Small intestine (tissue), 7 donors: Measurements from ENCODE around the gene MYF5. TPM values are rescaled to one million over a fixed set of nuclear protein-coding genes. Genes with fewer than 3 reads are reported as not detected.

Experiments
- DNase-seq, 2 donors: peaks; one replicate each; pipeline versions ENCODE4 v3.0.0 to v3.0.0-alpha.2; 2013
- FAIRE-seq: peaks from 2 replicates; lab custom pipeline; 2012; peaks lifted over from hg19 to GRCh38; lab: Jason Lieb, UNC
- H3K27ac ChIP-seq, 3 donors: one replicate each; pipeline ENCODE4 v1.5.1; 2013; ENCODE audit warnings: low read length in 2 of 3, mild to moderate bottlenecking in 2 of 3, control low read depth in 1 of 3, inconsistent platforms in 1 of 3, low read depth in 1 of 3, moderate library complexity in 1 of 3
- H3K27me3 ChIP-seq, 3 donors: one replicate each; pipeline ENCODE4 v1.6.1; 2013; ENCODE audit warnings: low read length in 3 of 3, inconsistent platforms in 1 of 3; ENCODE audit not compliant: control insufficient read depth in 3 of 3, insufficient read depth in 3 of 3
- H3K36me3 ChIP-seq, 3 donors: one replicate each; pipeline ENCODE4 v1.6.1; 2013; ENCODE audit warnings: low read length in 3 of 3, inconsistent platforms in 1 of 3, low read depth in 1 of 3, mild to moderate bottlenecking in 1 of 3, moderate library complexity in 1 of 3; ENCODE audit not compliant: control insufficient read depth in 3 of 3, insufficient read depth in 2 of 3
- H3K4me1 ChIP-seq, 3 donors: one replicate each; pipeline ENCODE4 v1.6.1; 2013; ENCODE audit warnings: low read length in 2 of 3, inconsistent platforms in 1 of 3, low read depth in 1 of 3, mild to moderate bottlenecking in 1 of 3, moderate library complexity in 1 of 3; ENCODE audit not compliant: control insufficient read depth in 3 of 3, insufficient read depth in 2 of 3
- H3K4me3 ChIP-seq, 3 donors: one replicate each; pipeline ENCODE4 v1.5.1; 2013; ENCODE audit warnings: low read length in 3 of 3, control low read depth in 1 of 3, inconsistent platforms in 1 of 3, low read depth in 1 of 3, mild to moderate bottlenecking in 1 of 3, moderate library complexity in 1 of 3
- H3K9me3 ChIP-seq, 2 donors: one replicate each; pipeline ENCODE4 v1.6.1; 2013; ENCODE audit warnings: low read depth in 1 of 2, low read length in 1 of 2; ENCODE audit not compliant: control insufficient read depth in 2 of 2, insufficient read depth in 1 of 2
- WGBS, 3 donors: extraction: QIAGEN DNeasy Blood & Tissue Kit; methylation state at CpG; one replicate each; pipeline ENCODE4 v1.1.7; 2013; 5-methylcytosine and 5-hydroxymethylcytosine counted together
- polyA plus RNA-seq, 4 donors: library from polyadenylated mRNA; stranded (reverse) in 3 of 4; unstranded in 1 of 4; fragments of 200-250 nt in 3 of 4; fragments of 120-200 nt in 1 of 4; gene quantifications; one replicate each; pipeline versions ENCODE4 v1.2.1 to v1.2.3, GENCODE V29; 2013
- donor health status: healthy with polysubstance abuse.
- donor health status: control.
- donor health status: control.
- donor health status: Bipolar disorder and iron deficiency.
- donor health status: healthy.

The MYF5 gene
- polyA plus RNA-seq, 4 donors: 0.10 TPM; not detected in 3

DNA sequence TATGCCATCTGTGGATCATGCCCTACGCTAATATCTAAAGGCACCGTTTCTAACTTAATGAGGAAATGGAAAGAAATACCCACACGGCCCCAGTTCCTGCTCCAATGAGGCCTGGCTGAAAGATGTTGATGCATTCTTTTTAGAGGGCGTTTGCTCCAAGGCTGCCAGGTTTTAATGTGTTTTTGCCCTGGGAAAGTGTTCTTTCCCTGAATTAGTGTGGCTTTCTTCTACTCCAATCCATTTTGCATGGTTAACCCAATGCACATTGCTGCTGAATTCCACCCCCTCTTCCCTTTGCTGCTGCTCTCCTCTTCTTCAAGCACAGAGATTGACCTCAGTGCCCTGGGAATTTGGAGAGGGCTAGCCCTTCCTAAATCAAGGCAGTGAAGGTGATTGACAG, 1.1 kb downstream of the MYF5 start:
- Histone ChIP-seq H3K27ac (no peak overlapping the region), H3K36me3 (no peaks in the 10 kb centered on the region), H3K4me3 (no peak overlapping the region), H3K27me3 (peaks cover 0 to 55% (median 18%) of the 10 kb centered on the region in 3 donors), H3K4me1 (no peaks in the 10 kb centered on the region), H3K9me3 (peaks cover 0 to 2% of the 10 kb centered on the region in 2 donors)
- WGBS, 3 donors: 66 to 76% (median 72%) methylated on average over 4 of the region's 4 CpGs
- FAIRE-seq: no peak
- DNase-seq: no peak

GRCh38 chr12:80720516-80720915, 3.8 kb downstream of the MYF5 start:
- Histone ChIP-seq H3K4me1 (no peaks in the 10 kb centered on the region), H3K27ac (no peak overlapping the region), H3K4me3 (no peak overlapping the region), H3K36me3 (no peaks in the 10 kb centered on the region), H3K27me3 (peaks cover 0 to 33% (median 13%) of the 10 kb centered on the region in 3 donors), H3K9me3 (peaks cover 0 to 2% of the 10 kb centered on the region in 2 donors)
- WGBS, 3 donors: 70 to 87% (median 82%) methylated on average over 1 of the region's 1 CpG
- no peak for DNase-seq
- no peak for FAIRE-seq

GRCh38 chr12:80721326-80721725, 4.6 kb downstream of the MYF5 start:
- peaks cover 0 to 2% of the 10 kb centered on the region in 2 donors for H3K9me3 ChIP-seq
- DNase-seq (no peak), FAIRE-seq (no peak)
- no peak overlapping the region for H3K27ac ChIP-seq
- 64 to 77% (median 65%) methylated on average over 3 of the region's 3 CpGs for WGBS, 3 donors
- no peaks in the 10 kb centered on the region for H3K36me3 ChIP-seq
- H3K4me1 ChIP-seq: no peaks in the 10 kb centered on the region
- peaks cover 0 to 25% (median 8%) of the 10 kb centered on the region in 3 donors for H3K27me3 ChIP-seq
- H3K4me3 ChIP-seq: no peak overlapping the region

DNA sequence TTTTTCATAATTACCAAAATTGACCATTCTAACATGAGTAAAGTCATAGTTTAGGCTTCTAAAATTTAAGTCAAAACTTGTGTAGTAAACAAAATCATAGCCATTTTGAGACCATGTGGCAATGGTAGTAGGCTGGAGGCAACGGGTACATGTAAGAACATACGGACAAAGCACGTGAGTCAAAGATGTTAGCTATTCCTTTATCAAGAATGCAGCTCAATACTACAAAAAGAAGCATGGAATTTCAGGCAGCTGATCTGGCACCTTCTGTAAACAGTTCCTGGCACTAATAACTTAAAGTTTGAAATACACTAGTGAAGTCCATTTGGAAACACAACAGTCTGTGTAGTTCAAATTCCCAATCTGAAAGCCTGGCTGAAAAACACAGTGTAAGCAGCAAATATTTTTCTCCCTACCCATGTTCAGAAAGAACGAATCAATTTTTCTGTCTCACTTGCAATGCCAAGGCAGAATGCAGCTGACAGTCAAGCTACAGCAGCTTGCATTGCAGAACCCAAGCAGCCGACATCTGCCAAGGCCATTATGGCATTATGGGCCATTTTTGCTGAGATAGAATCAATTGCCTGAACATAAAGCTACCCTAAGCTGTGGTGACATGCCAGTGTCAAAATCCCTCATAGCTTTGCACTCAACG, 29.3 kb downstream of the MYF5 start:
- H3K36me3 ChIP-seq: no peaks in the 10 kb centered on the region
- 65 to 72% (median 71%) methylated on average over 6 of the region's 6 CpGs for WGBS, 3 donors
- FAIRE-seq: no peak

DNA sequence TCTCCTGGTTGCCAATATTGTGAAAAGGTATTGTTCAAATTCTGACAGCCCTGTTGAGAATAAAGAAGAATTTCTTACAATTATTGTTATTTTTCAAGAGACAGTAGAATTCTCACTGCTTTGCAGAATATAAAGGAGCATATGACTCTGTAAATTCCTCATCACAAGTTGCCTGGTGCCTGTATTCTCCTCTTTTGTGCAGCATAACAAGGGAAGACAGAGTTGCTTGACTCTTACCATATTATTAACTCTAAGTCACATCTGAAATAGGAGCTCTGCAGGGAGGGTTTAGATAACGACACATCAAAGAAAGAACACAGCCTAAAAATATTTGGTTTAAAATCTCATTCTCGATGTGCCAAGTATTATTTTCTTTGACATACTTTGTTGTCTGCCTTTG, 31.1 kb downstream of the MYF5 start:
- Histone ChIP-seq H3K27me3 (no peaks in the 10 kb centered on the region), H3K4me3 (no peak overlapping the region), H3K4me1 (no peaks in the 10 kb centered on the region), H3K36me3 (no peaks in the 10 kb centered on the region), H3K9me3 (no peaks in the 10 kb centered on the region), H3K27ac (no peak overlapping the region)
- FAIRE-seq (no peak), DNase-seq (no peak)
- 70 to 84% (median 73%) methylated on average over 2 of the region's 2 CpGs for WGBS, 3 donors

More for the DNA sequence above, 29.3 kb downstream of the MYF5 start:
- Histone ChIP-seq H3K27me3 (no peaks in the 10 kb centered on the region), H3K27ac (no peak overlapping the region), H3K4me3 (no peak overlapping the region), H3K4me1 (no peaks in the 10 kb centered on the region), H3K9me3 (no peaks in the 10 kb centered on the region)
- DNase-seq: no peak

- H3K36me3 ChIP-seq: no peaks in the 10 kb centered on the region
- no peaks in the 10 kb centered on the region for H3K9me3 ChIP-seq
- no peak overlapping the region for H3K4me3 ChIP-seq
- H3K4me1 ChIP-seq: no peaks in the 10 kb centered on the region
- FAIRE-seq (no peak), DNase-seq (no peak)
- no peak overlapping the region for H3K27ac ChIP-seq
- H3K27me3 ChIP-seq: no peaks in the 10 kb centered on the region
- WGBS, 3 donors: 53 to 60% (median 55%) methylated on average over 2 of the region's 2 CpGs
Observed at GRCh38 chr12:80749456-80749855, 32.7 kb downstream of the MYF5 start.

DNA sequence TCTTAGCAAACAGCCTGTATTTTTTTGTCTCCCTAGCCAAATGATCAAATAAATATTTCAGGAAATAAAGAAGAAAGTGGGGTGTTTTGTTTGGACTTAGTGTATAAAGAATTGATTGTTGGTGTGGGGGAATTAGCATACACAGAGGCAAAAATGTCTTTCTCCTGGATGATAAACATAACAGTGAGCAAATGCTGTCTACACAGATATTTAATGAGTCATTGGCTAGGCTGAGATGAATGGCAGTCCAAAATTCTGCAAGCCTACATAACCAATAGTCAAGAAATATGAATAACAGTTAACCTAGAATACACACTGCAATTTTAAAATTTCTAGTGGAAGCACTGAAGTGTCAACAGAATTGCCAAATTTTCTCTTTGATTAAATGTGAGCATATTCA, 35.8 kb downstream of the MYF5 start:
- Histone ChIP-seq H3K27me3 (no peaks in the 10 kb centered on the region), H3K27ac (no peak overlapping the region), H3K36me3 (no peaks in the 10 kb centered on the region), H3K4me3 (no peak overlapping the region), H3K9me3 (no peaks in the 10 kb centered on the region), H3K4me1 (no peaks in the 10 kb centered on the region)
- no peak for DNase-seq
- no peak for FAIRE-seq

GRCh38 chr12:80754274-80754673, 37.6 kb downstream of the MYF5 start:
- no peaks in the 10 kb centered on the region for H3K4me1 ChIP-seq
- no peak for FAIRE-seq
- H3K36me3 ChIP-seq: no peaks in the 10 kb centered on the region
- no peak for DNase-seq
- WGBS, 3 donors: 69 to 82% (median 76%) methylated on average over 3 of the region's 3 CpGs
- no peaks in the 10 kb centered on the region for H3K9me3 ChIP-seq
- H3K27ac ChIP-seq: no peak overlapping the region
- no peaks in the 10 kb centered on the region for H3K27me3 ChIP-seq
- no peak overlapping the region for H3K4me3 ChIP-seq

- H3K36me3 ChIP-seq: no peaks in the 10 kb centered on the region
- H3K4me3 ChIP-seq: no peak overlapping the region
- DNase-seq: no peak
- no peaks in the 10 kb centered on the region for H3K9me3 ChIP-seq
- no peaks in the 10 kb centered on the region for H3K4me1 ChIP-seq
- FAIRE-seq: no peak
- WGBS, 3 donors: 79 to 92% (median 88%) methylated on average over 1 of the region's 1 CpG
- H3K27me3 ChIP-seq: no peaks in the 10 kb centered on the region
- no peak overlapping the region for H3K27ac ChIP-seq
Observed at GRCh38 chr12:80756875-80757274, 40.2 kb downstream of the MYF5 start.
